Fibroblast of skin of back (primary cell): Measurements from ENCODE around the gene SLC30A10.
"Not testable (repeated sequence)": the region's sequence is repeated elsewhere in the genome, so short reads cannot be mapped to it uniquely, and the experiment has no call there.

Experiments used
- DNase-seq: peaks from one replicate; pipeline ENCODE4 v3.0.0-alpha.2; 2013

Gene SLC30A10

DNA sequence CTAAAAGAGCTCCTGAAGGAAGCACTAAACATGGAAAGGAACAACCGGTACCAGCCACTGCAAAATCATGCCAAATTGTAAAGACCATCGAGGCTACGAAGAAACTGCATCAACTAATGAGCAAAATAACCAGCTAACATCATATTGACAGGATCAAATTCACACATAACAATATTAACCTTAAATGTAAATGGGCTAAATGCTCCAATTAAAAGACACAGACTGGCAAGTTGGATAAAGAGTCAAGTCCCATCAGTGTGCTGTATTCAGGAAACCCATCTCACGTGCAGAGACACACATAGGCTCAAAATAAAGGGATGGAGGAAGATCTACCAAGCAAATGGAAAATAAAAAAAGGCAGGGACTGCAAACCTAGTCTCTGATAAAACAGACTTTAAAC is 39.7 kb downstream of the SLC30A10 start:
- DNase-seq: not testable (repeated sequence)

GRCh38 chr1:219885680-219886079 is 42.7 kb downstream of the SLC30A10 start:
- no peak for DNase-seq

DNA sequence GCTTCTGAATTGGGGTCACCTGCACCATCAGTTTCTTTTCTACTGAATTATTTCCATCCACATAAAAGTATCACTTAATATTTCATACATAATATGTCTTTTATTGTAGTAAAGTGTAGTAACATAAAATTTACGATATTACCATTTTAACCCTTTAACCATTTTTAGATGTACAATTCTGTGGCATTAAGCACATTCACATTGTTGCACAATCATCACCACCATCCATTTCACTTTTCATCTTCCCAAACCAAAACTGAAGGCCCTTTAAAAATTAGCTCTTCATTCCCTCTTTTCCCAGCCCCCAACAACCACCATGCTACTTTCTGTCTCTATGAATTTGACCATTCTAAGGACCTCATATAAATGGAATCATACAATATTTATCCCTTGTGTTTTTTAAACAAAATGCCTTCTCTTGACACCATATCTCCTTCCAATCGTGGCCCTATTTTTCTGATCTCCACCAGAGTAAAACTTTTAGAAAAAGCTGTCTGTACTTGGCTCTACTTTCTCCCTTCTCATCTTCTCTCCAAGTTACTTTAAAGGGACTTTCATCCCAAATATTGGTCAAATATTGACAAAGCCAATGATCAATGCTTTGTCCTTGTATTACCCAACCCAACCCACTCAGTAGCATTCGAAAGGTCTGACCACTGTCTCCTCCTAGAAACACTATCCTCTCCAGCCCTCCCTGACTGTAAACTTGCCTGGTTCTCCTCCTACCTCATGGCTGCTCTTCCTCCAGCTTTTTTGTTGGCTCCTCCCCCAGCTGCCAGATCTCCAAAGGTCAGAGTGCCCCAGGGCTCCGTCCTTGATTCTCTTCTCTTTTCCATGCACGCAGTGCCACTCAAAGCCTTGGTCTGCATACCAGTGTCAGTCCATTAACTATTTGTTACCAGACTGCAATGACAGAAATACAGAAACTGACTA is 44.7 kb downstream of the SLC30A10 start:
- no peak for DNase-seq

- no peak for DNase-seq
These were observed 45.6 kb downstream of the SLC30A10 start for GRCh38 chr1:219882755-219883154.

- no peak for DNase-seq
These were observed 46.3 kb downstream of the SLC30A10 start for GRCh38 chr1:219882096-219882495.

DNA sequence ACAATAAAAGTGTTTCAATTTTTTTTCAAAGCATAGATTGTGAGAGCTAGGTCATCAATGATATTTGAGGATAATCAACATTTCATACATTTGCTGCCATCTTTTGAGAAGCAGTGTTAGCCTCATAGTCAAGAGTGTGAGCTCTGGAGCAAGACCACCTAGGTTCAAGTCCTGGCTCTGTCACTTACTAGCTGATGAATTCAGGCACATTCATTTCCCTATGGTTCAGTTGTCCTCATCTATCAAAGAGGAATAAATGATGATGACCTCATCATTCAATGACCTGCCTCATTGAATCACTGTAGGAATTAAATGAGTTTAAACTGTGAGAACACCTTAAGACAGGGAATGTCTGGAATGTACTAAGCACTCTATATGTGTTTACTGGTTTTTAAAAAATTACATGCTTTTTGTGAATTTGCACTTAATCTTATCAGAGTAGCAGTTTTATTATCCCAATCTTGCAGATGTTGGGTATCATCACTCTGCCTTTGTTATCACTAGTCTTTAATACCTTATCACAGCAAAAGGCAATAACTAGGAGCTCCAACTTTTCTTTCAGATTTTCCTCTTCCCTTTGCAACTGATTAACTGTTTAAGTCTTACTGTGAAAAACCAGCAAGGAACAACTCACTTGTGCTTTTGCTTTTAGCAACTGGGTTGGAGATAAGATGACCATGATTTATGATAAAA is 47.4 kb downstream of the SLC30A10 start:
- no peak for DNase-seq

- no peak for DNase-seq
These were observed 51.6 kb downstream of the SLC30A10 start for GRCh38 chr1:219876798-219877209.

- no peak for DNase-seq
These were observed 52.5 kb downstream of the SLC30A10 start for GRCh38 chr1:219875860-219876259.

DNA sequence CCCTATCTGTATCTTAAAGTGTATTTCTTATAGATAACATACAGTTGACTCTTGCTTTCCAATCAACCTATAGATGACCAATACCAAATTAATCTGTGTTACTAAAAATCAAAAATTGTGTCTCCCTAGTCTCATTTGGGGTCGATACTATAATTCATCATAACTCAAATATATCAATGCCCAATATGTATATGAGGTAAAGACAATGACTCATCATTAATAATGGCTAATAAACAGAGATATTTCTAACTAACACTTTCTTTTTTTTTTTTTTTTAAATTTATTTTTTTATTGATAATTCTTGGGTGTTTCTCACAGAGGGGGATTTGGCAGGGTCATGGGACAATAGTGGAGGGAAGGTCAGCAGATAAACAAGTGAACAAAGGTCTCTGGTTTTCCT is 55.8 kb downstream of the SLC30A10 start:
- DNase-seq: not testable (repeated sequence)

- DNase-seq: no peak
These were observed 56.8 kb downstream of the SLC30A10 start for GRCh38 chr1:219871427-219872057.

- DNase-seq: not testable (repeated sequence)
These were observed 59.7 kb downstream of the SLC30A10 start for GRCh38 chr1:219868615-219869014.
